Erythroblast (primary cell): ENCODE results near the gene RANGRF.

Experiments used
- GATA1 ChIP-seq: IDR thresholded peaks from 2 replicates; pipeline ENCODE4 v1.6.1; 2011; ENCODE audit warnings: low read depth, mild to moderate bottlenecking, control low read depth, low read length, moderate library complexity
- POLR2A ChIP-seq: IDR thresholded peaks from 2 replicates; pipeline ENCODE4 v1.6.1; 2011; ENCODE audit warnings: mild to moderate bottlenecking, low read length

DNA sequence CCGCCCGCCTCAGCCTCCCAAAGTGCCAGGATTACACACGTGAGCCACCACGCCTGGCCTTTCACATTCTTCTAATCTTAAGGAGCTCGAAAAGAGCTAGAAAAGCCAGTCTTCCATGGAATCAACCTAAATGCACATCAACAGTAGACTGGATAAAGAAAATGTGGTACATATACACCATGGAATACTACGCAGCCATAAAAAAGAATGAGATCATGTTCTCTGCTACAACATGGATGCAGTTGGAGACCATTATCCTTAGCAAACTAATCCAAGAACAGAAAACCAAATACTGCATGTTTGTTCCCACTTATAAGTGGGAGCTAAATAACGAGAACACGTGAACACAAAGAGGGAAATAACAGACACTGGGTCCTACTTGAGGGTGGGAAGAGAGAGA lies 43.7 kb upstream of the RANGRF start:
- no peak for TF ChIP-seq POLR2A
- no peak for TF ChIP-seq GATA1
